Activated T-helper 17 cell treated with anti-CD3 and anti-CD28 coated beads, Interleukin-2, amount 50 U/mL, for 72 hours (primary cell): ENCODE data around the gene DIP2A. TPM values are rescaled to one million over a fixed set of nuclear protein-coding genes. Genes with fewer than 3 reads are reported as not detected.
A peak's percentile ranks its signal among the peaks of the same experiment; 100 is the strongest.

Experiments used
- ATAC-seq: fragments of 150-1000 bp; cut with Tn5 transposase; replicated peaks from 2 replicates; pipeline ENCODE4 v1.10.0; 2021; ENCODE audit warnings: mild to moderate bottlenecking, moderate library complexity
- H3K27ac Mint-ChIP-seq: one replicate; pipeline ENCODE4 v1.8.0; 2022; ENCODE audit warnings: mixed read lengths
- H3K27me3 Mint-ChIP-seq: one replicate; pipeline ENCODE4 v1.8.0; 2022; ENCODE audit warnings: mixed read lengths
- H3K36me3 Mint-ChIP-seq: one replicate; pipeline ENCODE4 v1.8.0; 2022; ENCODE audit warnings: low read depth, mild to moderate bottlenecking, mixed read lengths
- H3K4me1 Mint-ChIP-seq: one replicate; pipeline ENCODE4 v1.8.0; 2022; ENCODE audit warnings: mixed read lengths
- H3K4me3 Mint-ChIP-seq: one replicate; pipeline ENCODE4 v1.8.0; 2022; ENCODE audit warnings: mild to moderate bottlenecking, mixed read lengths
- H3K9me3 Mint-ChIP-seq: one replicate; pipeline ENCODE4 v1.8.0; 2022; ENCODE audit warnings: mixed read lengths
- total RNA-seq, 2 donors: library from RNA; stranded (reverse); gene quantifications; one replicate each; pipeline ENCODE4 v1.2.3, GENCODE V29; 2022

DIP2A gene
- total RNA-seq, 2 donors from 2014 or later = 43.6 to 49.3 TPM

DNA sequence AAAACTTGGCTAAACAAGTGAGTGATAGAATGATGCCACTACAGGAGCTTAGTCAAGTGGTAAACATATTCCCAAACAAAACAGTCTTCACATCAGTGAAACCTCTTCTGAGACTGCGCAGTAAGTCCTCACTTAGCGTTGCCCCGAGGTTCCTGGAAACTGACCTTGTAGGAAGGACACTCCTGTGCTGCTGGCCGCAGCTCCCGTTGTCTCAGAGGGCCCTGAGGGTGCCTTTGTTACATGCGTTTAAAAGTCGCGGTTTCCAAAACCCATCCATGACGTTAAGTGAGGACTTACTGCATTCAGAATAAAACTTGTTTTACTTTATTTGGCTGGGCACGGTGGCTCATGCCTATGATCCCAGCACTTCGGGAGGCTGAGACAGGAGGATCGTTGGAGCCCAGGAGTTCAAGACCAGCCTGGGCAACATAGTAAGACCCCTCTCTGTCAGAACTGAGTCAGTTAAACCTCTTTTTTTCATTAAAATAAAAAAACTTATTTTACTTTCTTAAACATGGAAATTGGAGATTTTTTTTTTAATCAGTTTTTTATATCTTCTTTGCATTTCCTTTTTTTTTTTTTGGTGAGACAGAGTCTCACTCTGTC is 36.0 kb upstream of the DIP2A start:
- no peak overlapping the region for H3K4me3 Mint-ChIP-seq
- ATAC-seq = no peak
- H3K27ac Mint-ChIP-seq = no peak overlapping the region
- H3K36me3 Mint-ChIP-seq = peaks cover 31% of the 10 kb centered on the region
- H3K27me3 Mint-ChIP-seq = no peaks in the 10 kb centered on the region
- H3K4me1 Mint-ChIP-seq = no peaks in the 10 kb centered on the region
- no peaks in the 10 kb centered on the region for H3K9me3 Mint-ChIP-seq

GRCh38 chr21:46423546-46424038 is 35.1 kb upstream of the DIP2A start:
- peak overlapping the region; percentile 26 for H3K4me3 Mint-ChIP-seq
- peaks cover 23% of the 10 kb centered on the region for H3K36me3 Mint-ChIP-seq
- no peaks in the 10 kb centered on the region for H3K9me3 Mint-ChIP-seq
- no peaks in the 10 kb centered on the region for H3K27me3 Mint-ChIP-seq
- H3K4me1 Mint-ChIP-seq = no peaks in the 10 kb centered on the region
- H3K27ac Mint-ChIP-seq = no peak overlapping the region
- no peak for ATAC-seq

DNA sequence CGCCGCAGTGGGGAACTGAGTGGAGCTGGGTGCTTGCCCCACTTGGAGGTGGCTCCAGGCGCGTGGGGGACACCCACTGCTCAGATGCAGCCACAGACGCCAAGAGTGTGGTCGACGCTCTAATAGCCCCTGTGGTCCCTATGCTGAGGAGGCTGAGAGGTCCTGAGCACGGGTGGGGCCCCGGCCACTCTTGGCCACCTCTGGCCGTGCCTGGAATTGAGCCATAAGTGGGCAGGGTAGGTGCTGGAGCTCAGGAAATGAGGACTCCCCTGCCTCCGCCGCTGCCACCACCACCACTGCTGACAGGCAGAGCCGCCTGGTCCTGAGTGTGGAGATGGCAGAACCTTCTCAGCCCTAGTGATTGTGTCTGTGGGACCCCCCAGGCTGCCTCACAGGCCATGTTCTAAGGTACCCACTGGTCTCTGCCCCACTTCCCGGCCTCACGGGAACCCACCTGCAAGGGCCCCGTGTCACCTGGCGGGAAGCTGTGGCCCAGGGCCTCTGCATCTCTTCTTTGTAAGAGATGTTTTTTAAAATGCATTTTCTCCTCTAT is 34.6 kb upstream of the DIP2A start:
- H3K4me3 Mint-ChIP-seq = peak overlapping the region; percentile 26
- no peaks in the 10 kb centered on the region for H3K27me3 Mint-ChIP-seq
- no peaks in the 10 kb centered on the region for H3K9me3 Mint-ChIP-seq
- H3K27ac Mint-ChIP-seq = peak overlapping the region; percentile 69
- H3K4me1 Mint-ChIP-seq = no peaks in the 10 kb centered on the region
- H3K36me3 Mint-ChIP-seq = peaks cover 17% of the 10 kb centered on the region
- peak; percentile 24 for ATAC-seq

DNA sequence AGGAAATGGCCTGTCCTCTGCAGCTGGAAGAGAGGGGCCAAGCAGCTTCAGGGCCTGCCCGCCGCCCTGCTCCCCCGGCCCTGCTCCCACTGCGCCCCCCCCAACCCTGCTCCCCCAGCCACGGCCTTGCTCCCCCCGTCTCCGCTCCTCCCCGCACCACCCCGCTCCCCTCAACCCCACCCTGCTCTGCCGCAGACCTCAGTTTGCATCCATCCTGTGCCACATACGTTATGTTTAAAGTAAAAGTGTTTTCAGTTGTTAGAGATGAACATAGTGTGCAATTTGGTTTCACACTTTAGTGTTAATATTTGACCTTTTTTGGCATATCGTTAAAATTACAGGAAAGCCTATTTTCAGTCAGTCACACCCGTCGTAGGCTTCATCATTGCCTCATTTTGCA is 34.1 kb upstream of the DIP2A start:
- ATAC-seq = no peak
- Mint-ChIP-seq H3K4me3 (peak overlapping the region; percentile 44), H3K9me3 (no peaks in the 10 kb centered on the region), H3K4me1 (no peaks in the 10 kb centered on the region), H3K27me3 (no peaks in the 10 kb centered on the region), H3K36me3 (peaks cover 13% of the 10 kb centered on the region), H3K27ac (peak overlapping the region; percentile 69)

DNA sequence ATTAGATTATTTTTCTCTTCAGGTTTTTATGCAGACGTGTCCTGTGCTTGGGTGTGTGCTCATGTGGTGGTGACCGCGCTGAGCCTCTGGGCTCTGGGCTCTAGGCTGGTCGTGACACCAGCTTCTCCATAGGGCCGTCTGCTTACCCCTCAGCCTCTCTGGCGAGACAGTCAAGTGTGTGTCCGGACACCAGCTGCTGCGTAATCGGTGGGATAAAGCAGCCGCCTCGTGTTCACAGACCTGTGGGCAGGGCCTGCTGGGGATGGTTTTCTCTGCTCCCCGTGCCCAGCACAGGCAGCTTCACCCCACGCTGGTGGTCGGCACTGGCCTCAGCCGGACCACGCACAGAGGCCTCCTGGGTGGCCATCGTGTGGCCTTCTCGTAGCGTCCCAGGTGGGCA is 33.6 kb upstream of the DIP2A start:
- ATAC-seq = no peak
- H3K36me3 Mint-ChIP-seq = peaks cover 13% of the 10 kb centered on the region
- H3K9me3 Mint-ChIP-seq = no peaks in the 10 kb centered on the region
- peak overlapping the region; percentile 44 for H3K4me3 Mint-ChIP-seq
- no peaks in the 10 kb centered on the region for H3K27me3 Mint-ChIP-seq
- peak overlapping the region; percentile 69 for H3K27ac Mint-ChIP-seq
- H3K4me1 Mint-ChIP-seq = no peaks in the 10 kb centered on the region

- ATAC-seq = peak; percentile 65
- Mint-ChIP-seq H3K4me3 (peak overlapping the region; percentile 44), H3K36me3 (peaks cover 13% of the 10 kb centered on the region), H3K9me3 (no peaks in the 10 kb centered on the region), H3K27ac (no peak overlapping the region), H3K4me1 (no peaks in the 10 kb centered on the region), H3K27me3 (no peaks in the 10 kb centered on the region)
Measured at GRCh38 chr21:46425571-46425970, 33.1 kb upstream of the DIP2A start.

DNA sequence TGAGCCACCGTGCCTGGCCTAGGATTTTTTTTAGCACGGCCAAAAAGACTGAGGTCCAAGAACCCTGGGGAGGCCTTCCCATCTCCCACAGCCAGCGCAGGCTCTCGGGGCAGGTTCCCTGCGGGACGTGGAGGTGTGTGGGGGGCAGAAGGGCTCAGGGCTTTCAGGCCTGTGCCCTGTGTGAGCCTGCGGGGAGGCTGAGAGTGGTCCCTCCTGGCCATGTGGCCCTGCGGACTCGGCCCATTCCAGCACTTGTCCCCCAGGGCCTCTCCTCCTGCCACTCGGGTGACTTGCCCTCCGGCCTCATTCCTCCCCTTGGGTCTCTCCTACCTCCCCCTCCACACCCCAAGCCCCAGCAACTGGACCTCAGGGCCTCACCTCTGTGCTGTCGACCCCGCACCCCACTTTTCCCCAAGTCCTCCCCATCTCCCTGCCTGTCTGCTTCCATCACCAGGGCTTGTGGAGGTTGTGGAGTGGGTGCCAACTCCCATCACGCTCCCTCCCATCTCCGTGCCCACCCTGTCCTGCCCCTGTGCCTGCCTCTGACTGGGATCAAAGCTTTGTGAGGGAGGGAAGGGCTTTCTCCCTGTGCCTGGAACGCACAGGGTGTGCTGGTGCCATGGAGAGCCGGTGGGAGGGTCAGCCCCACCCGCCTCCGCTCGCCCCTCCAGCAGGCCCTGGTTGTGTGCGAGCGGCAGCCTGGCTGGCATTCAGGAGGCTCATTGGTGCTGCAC is 32.2 kb upstream of the DIP2A start:
- no peaks in the 10 kb centered on the region for H3K9me3 Mint-ChIP-seq

DNA sequence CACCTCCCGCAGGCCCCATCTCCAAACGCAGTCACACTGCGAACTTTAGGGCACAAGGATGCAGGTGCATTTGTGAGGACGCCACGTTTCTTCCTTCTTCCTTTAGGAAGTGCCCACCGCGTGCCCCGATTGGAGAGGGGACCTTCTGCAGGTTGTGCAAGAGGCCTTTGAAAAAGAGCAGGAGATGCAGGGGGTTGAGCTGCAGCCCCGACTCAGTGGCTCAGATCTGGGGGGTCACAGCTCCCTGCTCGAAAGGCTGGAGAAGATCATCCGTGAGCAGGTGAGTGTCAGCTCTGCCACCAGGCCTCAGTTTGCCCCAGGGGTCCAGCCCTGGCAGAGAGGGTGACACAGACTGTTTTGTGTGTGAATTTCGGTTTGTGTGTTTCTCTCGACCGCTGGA is 31.2 kb upstream of the DIP2A start:
- Mint-ChIP-seq H3K4me3 (no peak overlapping the region), H3K27me3 (no peaks in the 10 kb centered on the region), H3K9me3 (no peaks in the 10 kb centered on the region), H3K36me3 (peaks cover 32% of the 10 kb centered on the region), H3K4me1 (no peaks in the 10 kb centered on the region), H3K27ac (no peak overlapping the region)
- ATAC-seq = no peak

More for the DNA sequence above, 32.2 kb upstream of the DIP2A start:
- no peaks in the 10 kb centered on the region for H3K4me1 Mint-ChIP-seq
- no peaks in the 10 kb centered on the region for H3K27me3 Mint-ChIP-seq
- ATAC-seq = no peak
- H3K4me3 Mint-ChIP-seq = no peak overlapping the region
- peaks cover 22% of the 10 kb centered on the region for H3K36me3 Mint-ChIP-seq
- H3K27ac Mint-ChIP-seq = no peak overlapping the region

DNA sequence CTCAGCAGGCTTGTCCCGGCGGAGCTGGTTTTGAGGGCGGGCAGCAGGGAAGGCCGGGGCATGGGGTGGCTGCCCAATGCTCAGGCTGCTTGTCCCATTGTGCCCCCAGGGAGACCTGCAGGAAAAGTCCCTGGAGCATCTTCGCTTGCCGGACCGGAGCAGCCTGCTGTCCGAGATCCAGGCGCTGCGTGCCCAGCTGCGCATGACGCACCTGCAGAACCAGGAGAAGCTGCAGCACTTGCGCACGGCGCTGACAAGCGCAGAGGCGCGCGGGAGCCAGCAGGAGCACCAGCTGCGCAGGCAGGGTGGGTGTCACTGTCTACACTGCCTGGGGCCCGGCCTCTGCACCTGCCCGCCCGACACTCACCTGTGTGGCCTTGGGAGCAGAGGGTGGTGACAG is 30.4 kb upstream of the DIP2A start:
- Mint-ChIP-seq H3K9me3 (no peaks in the 10 kb centered on the region), H3K27me3 (no peaks in the 10 kb centered on the region), H3K27ac (no peak overlapping the region), H3K36me3 (peaks cover 39% of the 10 kb centered on the region), H3K4me3 (no peak overlapping the region), H3K4me1 (no peaks in the 10 kb centered on the region)
- no peak for ATAC-seq

GRCh38 chr21:46428987-46429710 is 29.5 kb upstream of the DIP2A start:
- Mint-ChIP-seq H3K9me3 (no peaks in the 10 kb centered on the region), H3K4me1 (no peaks in the 10 kb centered on the region), H3K36me3 (peaks cover 44% of the 10 kb centered on the region), H3K27me3 (no peaks in the 10 kb centered on the region), H3K27ac (no peak overlapping the region), H3K4me3 (no peak overlapping the region)
- no peak for ATAC-seq

DNA sequence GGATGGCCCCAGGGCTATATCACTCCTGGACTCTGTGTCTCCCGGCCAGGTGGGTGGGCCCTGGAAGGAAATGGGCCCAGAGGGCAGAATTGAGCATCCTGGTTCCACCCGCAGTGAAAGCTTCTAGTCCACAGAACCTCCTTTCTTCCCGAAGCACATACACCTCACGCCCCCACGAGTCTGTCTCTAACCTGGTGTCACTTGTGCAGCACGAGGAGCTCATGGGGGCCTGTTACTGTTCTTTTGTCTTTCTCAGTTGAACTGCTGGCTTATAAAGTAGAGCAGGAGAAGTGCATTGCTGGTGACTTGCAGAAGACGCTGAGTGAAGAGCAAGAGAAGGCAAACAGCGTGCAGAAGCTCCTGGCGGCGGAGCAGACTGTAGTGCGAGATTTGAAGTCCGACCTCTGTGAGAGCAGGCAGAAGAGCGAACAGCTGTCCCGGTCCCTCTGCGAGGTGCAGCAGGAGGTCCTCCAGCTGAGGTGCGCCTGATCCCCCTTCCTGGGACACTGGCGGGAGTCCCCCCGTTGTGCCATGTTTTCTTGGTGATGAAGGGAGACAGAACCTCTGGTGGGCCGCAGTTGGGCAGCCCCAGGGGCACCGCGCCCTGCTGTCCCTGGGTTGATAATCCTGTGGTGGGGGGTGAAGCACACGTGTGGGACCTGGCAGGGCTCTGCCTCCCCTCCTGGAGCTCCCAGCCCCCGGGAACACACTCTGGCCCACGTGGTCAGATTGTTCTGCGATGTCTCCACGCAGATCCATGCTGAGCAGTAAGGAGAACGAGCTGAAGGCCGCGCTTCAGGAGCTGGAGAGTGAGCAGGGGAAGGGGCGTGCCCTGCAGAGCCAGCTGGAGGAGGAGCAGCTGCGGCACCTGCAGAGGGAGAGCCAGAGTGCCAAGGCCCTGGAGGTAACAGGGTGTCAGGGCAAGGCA is 28.7 kb upstream of the DIP2A start:
- peak overlapping the region; percentile 25 for H3K27ac Mint-ChIP-seq
- no peak for ATAC-seq
- no peaks in the 10 kb centered on the region for H3K27me3 Mint-ChIP-seq
- no peak overlapping the region for H3K4me3 Mint-ChIP-seq
- peaks cover 52% of the 10 kb centered on the region for H3K36me3 Mint-ChIP-seq
- H3K4me1 Mint-ChIP-seq = no peaks in the 10 kb centered on the region
- H3K9me3 Mint-ChIP-seq = no peaks in the 10 kb centered on the region

DNA sequence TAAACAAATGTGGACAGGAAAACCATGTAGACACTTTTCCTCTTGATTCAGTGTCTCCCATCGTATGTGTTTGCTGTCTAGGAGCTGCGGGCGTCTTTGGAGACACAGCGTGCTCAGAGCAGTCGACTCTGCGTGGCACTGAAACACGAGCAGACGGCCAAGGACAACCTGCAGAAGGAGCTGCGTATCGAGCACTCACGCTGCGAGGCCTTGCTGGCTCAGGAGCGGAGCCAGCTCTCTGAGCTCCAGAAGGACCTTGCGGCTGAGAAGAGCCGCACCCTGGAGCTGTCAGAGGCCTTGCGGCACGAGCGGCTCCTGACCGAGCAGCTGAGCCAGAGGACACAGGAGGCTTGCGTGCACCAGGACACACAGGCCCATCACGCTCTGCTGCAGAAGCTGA is 27.2 kb upstream of the DIP2A start:
- H3K4me1 Mint-ChIP-seq = no peaks in the 10 kb centered on the region
- no peaks in the 10 kb centered on the region for H3K9me3 Mint-ChIP-seq
- H3K36me3 Mint-ChIP-seq = peaks cover 67% of the 10 kb centered on the region
- ATAC-seq = no peak
- no peaks in the 10 kb centered on the region for H3K27me3 Mint-ChIP-seq
- H3K27ac Mint-ChIP-seq = no peak overlapping the region
- H3K4me3 Mint-ChIP-seq = no peak overlapping the region

GRCh38 chr21:46431884-46432488 is 26.7 kb upstream of the DIP2A start:
- no peak overlapping the region for H3K27ac Mint-ChIP-seq

More at GRCh38 chr21:46431884-46432488, 26.7 kb upstream of the DIP2A start:
- no peak for ATAC-seq
- no peaks in the 10 kb centered on the region for H3K4me1 Mint-ChIP-seq
- no peaks in the 10 kb centered on the region for H3K27me3 Mint-ChIP-seq
- H3K36me3 Mint-ChIP-seq = peaks cover 71% of the 10 kb centered on the region
- H3K4me3 Mint-ChIP-seq = no peak overlapping the region
- no peaks in the 10 kb centered on the region for H3K9me3 Mint-ChIP-seq
